ENCODE data around the gene ARV1. TPM values are rescaled to one million over a fixed set of nuclear protein-coding genes. Genes with fewer than 3 reads are reported as not detected.

ARV1 gene
- total and polyA plus RNA-seq, 12 donors = 19.8 to 60.3 (median 26.5) TPM

DNA sequence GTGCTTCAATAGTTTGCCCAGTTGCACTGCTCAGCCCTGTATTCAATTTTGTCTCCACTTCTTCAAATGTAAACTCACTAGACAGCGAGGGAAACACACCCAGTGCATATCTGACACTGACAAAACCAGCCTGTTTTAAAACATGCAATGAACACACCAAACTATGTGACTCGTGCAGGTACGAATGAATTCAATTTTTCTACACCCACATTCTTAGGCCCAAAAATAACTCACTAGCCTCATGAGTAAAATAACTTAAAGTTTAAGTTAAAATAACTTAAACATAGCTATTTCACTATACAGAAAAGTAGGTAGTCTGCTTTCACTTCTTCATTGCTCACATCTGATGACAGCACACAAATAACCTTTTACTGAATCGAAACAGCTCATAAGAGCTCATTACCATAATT, 21.3 kb upstream of the ARV1 start:
- 94 to 96% methylated on average over 4 of the region's 4 CpGs for WGBS, 2 donors
- no peak for DNase-seq
- ATAC-seq = no peak
- Histone ChIP-seq H3K36me3 (peaks cover 0 to 81% (median 13%) of the 10 kb centered on the region in 9 donors), H3K4me1 (no peaks in the 10 kb centered on the region), H3K9me3 (no peaks in the 10 kb centered on the region), H3K27ac (no peak overlapping the region), H3K27me3 (no peaks in the 10 kb centered on the region), H3K4me3 (no peak overlapping the region)
- intact Hi-C loops (cut with DNase I) = no loop called here
- TF ChIP-seq, protein P1, sequence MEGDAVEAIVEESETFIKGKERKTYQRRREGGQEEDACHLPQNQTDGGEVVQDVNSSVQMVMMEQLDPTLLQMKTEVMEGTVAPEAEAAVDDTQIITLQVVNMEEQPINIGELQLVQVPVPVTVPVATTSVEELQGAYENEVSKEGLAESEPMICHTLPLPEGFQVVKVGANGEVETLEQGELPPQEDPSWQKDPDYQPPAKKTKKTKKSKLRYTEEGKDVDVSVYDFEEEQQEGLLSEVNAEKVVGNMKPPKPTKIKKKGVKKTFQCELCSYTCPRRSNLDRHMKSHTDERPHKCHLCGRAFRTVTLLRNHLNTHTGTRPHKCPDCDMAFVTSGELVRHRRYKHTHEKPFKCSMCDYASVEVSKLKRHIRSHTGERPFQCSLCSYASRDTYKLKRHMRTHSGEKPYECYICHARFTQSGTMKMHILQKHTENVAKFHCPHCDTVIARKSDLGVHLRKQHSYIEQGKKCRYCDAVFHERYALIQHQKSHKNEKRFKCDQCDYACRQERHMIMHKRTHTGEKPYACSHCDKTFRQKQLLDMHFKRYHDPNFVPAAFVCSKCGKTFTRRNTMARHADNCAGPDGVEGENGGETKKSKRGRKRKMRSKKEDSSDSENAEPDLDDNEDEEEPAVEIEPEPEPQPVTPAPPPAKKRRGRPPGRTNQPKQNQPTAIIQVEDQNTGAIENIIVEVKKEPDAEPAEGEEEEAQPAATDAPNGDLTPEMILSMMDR (IDR thresholded peaks at IDR 0.05) = no peak

GRCh38 chr1:230958370-230958769, 20.5 kb upstream of the ARV1 start:
- Histone ChIP-seq H3K36me3 (peaks cover 0 to 73% (median 13%) of the 10 kb centered on the region in 9 donors), H3K27me3 (no peaks in the 10 kb centered on the region), H3K4me1 (no peaks in the 10 kb centered on the region), H3K4me3 (no peak overlapping the region), H3K9me3 (no peaks in the 10 kb centered on the region), H3K27ac (no peak overlapping the region)
- WGBS, 2 donors = 96 to 98% methylated on average over 4 of the region's 4 CpGs
- intact Hi-C loops (cut with DNase I) = no loop called here
- ATAC-seq = no peak
- TF ChIP-seq, protein P1 (IDR thresholded peaks at IDR 0.05) = no peak
- no peak for DNase-seq

- Histone ChIP-seq H3K4me3 (no peak overlapping the region), H3K27ac (no peak overlapping the region), H3K27me3 (no peaks in the 10 kb centered on the region), H3K9me3 (no peaks in the 10 kb centered on the region), H3K36me3 (peaks cover 0 to 16% (median 0%) of the 10 kb centered on the region in 9 donors), H3K4me1 (no peaks in the 10 kb centered on the region)
- intact Hi-C loops (cut with DNase I) = no loop called here
- no peak for ATAC-seq
- WGBS, 2 donors = 39 to 59% methylated on average over 2 of the region's 2 CpGs
- no peak for DNase-seq
- TF ChIP-seq, protein P1 (IDR thresholded peaks at IDR 0.05) = no peak
Observed at GRCh38 chr1:230964896-230965295, 14.0 kb upstream of the ARV1 start.

- no peak overlapping the region for H3K27ac ChIP-seq
- H3K27me3 ChIP-seq = no peaks in the 10 kb centered on the region
- TF ChIP-seq, protein P1 (IDR thresholded peaks at IDR 0.05) = no peak
- no peak overlapping the region for H3K4me3 ChIP-seq
- DNase-seq (no peak), ATAC-seq (no peak)
- no peaks in the 10 kb centered on the region for H3K4me1 ChIP-seq
- H3K36me3 ChIP-seq = peaks cover 0 to 13% (median 0%) of the 10 kb centered on the region in 9 donors
- intact Hi-C loops (cut with DNase I) = no loop called here
- WGBS, 2 donors = 97 to 98% methylated on average over 5 of the region's 5 CpGs
- no peaks in the 10 kb centered on the region for H3K9me3 ChIP-seq
Observed at GRCh38 chr1:230965535-230965934, 13.4 kb upstream of the ARV1 start.
